Activated CD4-positive, alpha-beta T cell treated with anti-CD3 and anti-CD28 coated beads for 24 hours (primary cell): ENCODE measurements around the gene TRAM2.
"Not testable (repeated sequence)": the region's sequence is repeated elsewhere in the genome, so short reads cannot be mapped to it uniquely, and the experiment has no call there.

Experiments used
- DNase-seq, 2 donors: peaks; one replicate each; pipeline ENCODE4 v3.0.0-alpha.2; 2020; ENCODE audit warnings: low read depth in 2 of 2

Gene TRAM2

DNA sequence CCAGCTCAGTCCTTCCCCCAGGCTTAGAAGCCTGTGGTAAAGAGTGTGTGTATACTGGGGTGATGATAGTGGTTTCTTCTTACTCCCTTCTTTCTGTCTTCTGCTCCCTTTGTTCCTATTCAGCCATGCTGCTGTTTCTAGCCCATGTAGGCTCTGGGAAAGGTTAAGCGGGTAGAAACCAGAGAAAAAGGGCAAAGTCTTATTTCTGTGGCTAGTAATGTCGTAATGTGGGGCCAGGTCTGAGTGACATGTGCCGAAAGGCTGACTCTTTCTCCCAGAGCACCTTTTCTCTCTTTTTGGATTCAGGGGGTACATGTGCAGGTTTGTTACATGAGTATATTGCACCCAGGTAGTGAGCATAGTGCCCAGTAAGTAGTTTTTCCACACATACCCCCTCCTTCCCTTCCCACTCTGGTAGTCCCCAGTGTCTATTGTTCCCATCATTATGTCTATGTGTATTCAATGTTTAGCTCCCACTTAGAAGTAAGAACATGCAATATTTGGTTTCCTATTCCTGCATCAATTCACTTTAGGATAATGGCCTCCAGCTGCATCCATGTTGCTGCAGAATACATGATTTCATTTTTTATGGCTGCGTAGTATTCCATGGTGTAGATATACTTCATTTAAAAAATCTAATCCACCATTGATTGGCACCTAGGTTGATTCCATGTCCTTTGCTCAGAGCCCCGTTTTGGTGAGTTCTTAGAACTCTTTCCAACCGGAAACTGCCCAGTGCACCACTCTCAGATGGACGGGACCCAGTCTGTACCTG is 82.4 kb downstream of the TRAM2 start:
- no peak for DNase-seq

DNA sequence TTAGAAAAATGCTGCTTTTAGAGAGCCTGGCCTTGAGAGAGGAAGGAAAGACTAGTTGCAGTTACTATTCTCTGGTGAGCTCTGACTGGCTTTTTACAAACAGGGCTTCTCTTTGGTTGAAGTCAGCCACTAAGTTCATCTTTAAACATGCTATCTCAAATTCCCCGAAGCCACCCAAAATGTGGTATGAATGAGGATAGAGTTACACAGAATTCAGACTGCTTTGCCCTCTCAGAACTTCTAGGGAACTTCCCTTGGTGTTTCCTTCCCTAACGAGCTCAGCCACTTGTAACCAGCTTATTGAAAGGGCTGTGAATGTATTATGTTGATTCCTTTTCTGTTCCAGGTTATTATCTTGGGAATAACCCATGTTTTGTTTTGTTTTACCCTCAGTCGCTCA is 83.2 kb downstream of the TRAM2 start:
- no peak for DNase-seq

DNA sequence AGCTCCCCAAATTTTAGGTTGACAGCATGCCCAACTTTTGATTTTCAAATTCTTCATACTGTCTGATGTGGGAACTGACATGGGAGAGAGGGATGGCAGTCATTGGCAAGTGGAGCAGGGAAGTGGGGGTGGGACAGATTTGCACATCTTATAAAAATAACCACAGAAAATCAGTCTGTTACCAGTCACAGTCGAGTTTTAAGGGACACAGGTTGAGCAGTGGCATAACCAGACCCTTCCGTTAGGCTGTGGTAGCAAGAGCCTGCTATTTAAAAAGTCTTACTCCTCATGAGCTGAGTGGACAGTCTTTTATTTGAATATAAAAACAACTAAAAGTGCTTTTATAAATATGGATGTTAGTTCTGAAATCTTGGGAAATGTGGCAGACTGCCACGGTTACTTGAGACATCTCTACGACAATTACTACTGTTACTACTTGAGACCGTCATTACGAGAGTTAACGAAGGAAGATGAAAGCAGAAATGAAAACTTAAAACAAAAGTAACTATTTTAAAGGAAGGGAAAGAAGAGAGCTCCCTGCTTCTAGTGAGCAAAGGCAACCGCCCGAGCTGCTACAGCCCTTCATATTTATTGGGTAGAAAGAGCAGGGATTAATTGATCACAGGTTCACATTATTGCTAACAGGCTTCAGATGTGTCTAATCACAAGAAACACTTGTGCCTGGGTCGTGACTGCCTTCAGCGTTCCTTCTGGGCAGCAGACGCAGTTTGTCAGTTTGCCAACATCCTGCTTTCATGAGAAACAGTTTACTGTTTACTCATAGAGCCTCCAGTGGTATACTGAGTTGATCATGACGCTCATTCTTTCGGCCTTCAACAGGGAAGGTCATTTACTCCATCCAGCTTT is 85.4 kb downstream of the TRAM2 start:
- no peak for DNase-seq

DNA sequence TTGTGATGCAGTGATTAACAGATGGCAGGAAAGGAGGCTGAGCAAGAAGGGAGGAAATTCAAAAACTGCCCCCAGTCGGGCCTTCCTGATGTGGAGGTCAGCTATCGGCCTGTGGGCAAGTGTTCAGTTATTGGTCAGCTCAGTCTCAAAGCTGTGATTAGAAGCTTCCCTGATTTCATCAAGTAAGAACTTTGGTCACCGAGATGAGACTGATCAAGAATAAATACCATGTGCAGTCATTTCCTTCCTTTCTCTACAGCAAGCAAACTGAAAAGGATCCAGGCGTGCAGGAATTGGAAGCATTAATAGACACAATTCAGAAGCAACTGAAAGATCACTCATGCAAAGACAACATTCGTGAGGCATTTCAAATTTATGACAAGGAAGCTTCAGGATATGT is 87.0 kb downstream of the TRAM2 start:
- no peak for DNase-seq

DNA sequence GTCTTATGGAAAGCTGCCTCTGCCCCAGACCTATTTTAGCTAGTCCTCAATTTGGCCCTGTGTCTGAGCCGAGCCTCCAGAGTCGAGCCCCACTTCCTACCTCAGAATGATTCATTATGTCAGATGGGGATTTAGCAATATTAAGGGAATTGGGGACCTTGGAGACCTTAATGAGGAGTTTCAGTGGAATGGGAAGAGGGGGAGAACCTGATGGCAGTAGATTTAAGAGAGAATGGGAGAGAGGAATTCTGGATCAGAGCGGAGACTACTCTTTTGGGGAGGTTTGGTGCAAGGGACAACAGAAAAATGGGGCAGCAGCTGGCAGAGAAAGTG is 93.2 kb downstream of the TRAM2 start:
- DNase-seq: no peak

DNA sequence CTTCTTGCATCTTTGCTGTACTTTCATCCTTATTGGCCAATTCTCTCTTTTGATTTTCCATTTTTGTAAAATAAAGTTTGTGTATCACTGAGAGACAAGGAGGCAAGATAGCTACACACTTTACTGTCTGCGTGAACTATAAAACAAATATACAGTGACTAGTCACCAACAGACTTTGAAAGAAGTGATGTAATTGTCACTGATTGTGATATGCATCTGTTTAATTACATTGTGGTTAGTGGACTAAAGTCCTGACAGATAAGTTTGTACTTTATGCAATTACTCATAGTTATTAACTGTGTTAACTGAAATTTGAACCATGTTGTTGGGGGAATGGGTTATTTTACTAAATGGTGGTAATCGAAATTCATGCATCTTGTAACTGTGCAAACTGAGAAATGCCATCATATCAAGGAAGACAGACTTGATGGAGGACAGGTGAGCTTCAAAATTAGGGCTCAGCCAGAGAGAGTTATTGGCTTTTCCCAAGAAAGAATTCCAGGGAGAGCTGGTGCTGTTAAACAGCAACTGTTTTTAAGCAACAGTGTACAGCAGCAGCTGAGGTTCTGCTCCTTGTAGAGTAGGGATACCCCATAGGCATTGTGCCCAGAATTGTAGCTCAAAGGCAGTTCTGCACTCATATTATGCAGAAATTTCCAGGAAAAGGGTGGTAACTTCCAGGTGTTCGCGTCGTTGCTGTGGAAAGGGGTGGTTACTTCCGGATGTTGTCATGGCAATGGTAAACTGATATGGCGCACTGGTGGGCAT is 93.8 kb downstream of the TRAM2 start:
- DNase-seq: no peak

DNA sequence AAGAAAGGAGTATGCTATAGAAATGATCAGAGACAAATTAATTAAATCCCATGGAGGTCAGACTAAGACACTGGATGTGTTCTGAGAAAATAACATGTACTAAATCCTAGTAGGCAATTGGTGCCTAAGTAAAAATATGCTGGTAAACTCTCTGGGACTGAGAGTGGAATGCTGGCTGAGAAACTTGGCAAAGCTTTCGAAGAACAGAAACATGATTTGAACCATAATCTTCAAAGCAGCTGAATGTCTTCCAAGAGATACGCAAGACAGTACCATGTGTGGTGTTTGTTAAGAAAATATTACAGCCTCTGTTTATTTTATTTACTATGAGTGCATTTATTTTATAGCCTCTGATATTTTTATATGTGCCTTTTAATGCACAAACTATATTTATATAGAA is 101.6 kb downstream of the TRAM2 start:
- no peak for DNase-seq

DNA sequence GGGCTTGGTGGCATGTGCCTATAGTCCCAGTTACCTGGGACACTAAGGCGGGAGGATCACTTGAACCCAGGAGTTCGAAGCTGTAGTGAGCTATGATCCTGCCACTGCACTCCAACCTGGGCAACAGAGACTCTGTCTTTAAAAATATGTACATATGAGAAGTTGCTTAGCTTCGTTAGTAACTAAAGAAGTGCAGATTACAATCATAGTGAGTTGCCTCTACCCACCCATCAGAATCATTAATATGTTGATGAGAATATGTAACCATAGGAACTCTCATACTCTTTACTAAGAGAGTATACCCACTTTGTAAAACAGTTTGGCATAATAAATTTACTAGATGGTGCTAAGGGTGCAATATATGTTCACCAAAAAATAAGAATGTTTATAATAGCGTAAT is 102.7 kb downstream of the TRAM2 start:
- no peak for DNase-seq

DNA sequence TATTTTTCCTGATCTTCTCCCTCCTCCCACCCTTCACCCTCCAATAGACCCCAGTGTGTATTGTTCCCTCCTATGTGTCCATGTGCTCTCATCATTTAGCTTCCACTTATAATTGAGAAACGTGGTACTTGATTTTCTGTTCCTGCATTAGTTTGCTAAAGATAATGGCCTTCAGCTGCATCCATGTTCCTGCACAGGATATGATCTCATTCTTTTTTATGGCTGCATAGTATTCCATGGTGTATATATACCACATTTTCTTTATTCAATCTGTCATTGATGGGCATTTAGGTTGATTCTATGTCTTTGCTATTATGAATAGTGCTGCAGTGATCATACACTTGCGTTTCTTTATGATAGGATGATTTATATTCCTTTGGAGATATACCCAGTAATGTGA is 115.7 kb downstream of the TRAM2 start:
- DNase-seq: not testable (repeated sequence)

DNA sequence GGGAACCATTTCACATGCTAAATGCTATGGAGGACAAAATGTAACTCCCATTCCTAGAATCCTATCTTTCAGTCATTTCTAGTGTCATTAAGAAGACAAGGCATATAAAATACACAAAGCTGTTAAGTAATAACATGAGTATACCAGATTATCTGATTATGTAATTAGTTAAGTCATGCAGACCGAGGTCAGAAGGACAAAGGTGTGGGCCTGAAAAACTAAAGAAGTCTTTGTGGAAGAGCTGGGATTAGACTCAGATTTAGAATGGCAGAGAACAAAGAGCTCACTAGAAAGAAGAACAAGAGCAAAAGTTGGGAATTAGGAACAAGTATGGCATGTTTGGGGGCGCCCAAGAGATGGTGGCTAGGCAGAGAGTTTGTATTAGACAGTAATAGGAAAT is 119.8 kb downstream of the TRAM2 start:
- DNase-seq: no peak

DNA sequence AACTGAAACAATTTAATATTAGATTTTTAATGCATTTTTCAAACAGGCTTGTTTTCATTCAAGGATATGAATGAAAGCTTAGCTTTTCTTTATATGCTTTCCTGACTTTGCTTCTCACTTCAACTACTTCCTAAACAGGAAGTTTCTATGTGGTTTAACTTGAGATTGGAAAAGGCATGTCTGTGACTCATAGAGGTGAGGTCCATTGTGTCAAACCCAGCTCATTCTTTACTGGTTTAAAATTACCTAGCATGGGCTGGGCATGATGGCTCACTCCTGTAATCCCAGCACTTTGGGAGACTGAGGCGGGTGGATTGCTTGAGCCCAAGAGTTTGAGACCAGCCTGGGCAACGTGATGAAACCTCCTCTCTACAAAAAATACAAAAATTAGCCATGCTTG is 122.3 kb downstream of the TRAM2 start:
- no peak for DNase-seq
